HG03025 (cell line): ENCODE results near the gene PERM1.
"Not testable (repeated sequence)": the region's sequence is repeated elsewhere in the genome, so short reads cannot be mapped to it uniquely, and the experiment has no call there.

Source experiments
- ATAC-seq: cut with Tn5 transposase; IDR thresholded peaks from one replicate; pipeline ENCODE4 v1.9.1; 2021; ENCODE audit warnings: mild to moderate bottlenecking, moderate library complexity; ENCODE audit not compliant: unreplicated experiment, low FRiP score

PERM1 gene, protein sequence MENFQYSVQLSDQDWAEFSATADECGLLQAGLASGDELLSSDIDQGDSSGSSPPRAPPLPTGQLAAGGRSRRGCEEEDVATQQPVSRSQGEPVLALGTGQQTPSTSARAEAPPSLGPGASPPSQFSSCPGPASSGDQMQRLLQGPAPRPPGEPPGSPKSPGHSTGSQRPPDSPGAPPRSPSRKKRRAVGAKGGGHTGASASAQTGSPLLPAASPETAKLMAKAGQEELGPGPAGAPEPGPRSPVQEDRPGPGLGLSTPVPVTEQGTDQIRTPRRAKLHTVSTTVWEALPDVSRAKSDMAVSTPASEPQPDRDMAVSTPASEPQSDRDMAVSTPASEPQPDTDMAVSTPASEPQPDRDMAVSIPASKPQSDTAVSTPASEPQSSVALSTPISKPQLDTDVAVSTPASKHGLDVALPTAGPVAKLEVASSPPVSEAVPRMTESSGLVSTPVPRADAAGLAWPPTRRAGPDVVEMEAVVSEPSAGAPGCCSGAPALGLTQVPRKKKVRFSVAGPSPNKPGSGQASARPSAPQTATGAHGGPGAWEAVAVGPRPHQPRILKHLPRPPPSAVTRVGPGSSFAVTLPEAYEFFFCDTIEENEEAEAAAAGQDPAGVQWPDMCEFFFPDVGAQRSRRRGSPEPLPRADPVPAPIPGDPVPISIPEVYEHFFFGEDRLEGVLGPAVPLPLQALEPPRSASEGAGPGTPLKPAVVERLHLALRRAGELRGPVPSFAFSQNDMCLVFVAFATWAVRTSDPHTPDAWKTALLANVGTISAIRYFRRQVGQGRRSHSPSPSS

DNA sequence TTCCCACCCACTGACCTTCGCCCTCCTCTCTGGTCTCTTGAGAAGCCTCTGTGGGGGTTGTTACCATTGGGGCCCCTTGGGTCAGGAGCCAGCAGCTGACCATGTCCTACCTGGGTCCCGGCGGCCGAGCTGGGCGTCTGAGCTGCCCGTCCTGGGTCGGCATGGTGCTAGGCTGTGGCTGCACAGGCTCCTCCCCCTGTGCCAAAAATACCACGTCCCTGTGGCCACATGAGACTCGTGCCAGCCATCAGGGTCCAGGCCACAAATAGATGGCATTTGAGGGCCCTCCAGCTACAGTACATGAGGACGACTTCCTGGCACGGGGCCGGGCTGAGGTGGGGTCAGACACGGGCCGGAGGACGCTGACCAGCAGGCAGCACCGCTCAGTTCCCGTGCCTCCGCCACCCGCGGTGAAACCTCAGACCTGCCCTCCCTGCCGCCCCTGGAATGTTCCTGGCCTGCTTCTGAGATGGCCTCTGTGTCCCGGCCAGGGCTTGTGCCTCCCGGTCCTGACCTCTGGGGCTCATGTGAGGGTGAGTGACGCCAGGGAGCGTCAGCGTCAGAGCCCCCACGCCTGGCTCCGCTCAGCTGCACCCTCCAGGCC lies at the start of gene PERM1:
PERM1 (minus strand) TSS at position 139 of the 604 bp plus-strand sequence. CDS start 1,064 bp downstream, outside the sequence.
- ATAC-seq: no peak

GRCh38 chr1:1030867-1031658 lies 49.2 kb upstream of the PERM1 start:
- not testable (repeated sequence) for ATAC-seq

DNA sequence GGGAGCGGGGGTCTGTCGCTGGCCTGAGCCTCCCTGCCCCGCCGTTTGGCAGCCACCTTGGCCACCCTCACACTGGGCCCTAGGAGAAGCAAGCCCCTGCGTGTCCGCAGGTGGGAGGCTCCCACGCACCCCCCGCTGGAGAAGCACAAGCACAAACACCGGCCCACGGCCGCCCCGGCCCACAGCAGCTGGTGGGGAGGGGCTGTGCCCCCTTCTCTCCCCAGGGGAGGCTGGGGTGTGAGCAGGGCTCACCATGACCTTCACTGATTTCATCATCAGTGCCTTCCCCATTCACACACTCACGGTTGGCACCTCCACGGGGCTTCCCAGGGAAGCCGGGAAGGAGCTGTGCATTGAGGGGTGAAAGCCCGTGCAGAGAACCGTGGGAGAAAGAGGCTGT lies 45.9 kb upstream of the PERM1 start:
- no peak for ATAC-seq

- ATAC-seq: no peak
These were observed 44.9 kb upstream of the PERM1 start for GRCh38 chr1:1026599-1027413.

GRCh38 chr1:1025730-1026129 lies 43.8 kb upstream of the PERM1 start:
- ATAC-seq: no peak

GRCh38 chr1:1024771-1025699 lies 43.1 kb upstream of the PERM1 start:
- no peak for ATAC-seq

GRCh38 chr1:1024149-1024770 lies 42.4 kb upstream of the PERM1 start:
- ATAC-seq: no peak

- ATAC-seq: no peak
These were observed 41.8 kb upstream of the PERM1 start for GRCh38 chr1:1023700-1024099.

- no peak for ATAC-seq
These were observed 40.6 kb upstream of the PERM1 start for GRCh38 chr1:1022302-1023009.

DNA sequence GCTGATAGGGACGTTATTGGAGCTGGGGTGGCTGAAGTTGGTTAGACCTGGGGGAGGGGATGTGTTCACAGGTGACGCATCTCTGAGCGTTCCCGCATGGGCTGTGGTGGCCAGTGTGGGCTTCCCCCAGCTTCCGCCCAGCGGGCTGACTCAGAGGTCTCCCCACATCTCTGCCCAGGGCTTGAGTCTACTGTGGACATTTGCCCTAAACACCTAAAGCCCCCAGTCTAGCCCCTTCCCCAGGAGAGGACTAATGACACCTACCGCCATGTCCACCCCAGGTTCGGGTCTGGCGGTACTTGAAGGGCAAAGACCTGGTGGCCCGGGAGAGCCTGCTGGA lies 40.0 kb upstream of the PERM1 start:
- no peak for ATAC-seq

DNA sequence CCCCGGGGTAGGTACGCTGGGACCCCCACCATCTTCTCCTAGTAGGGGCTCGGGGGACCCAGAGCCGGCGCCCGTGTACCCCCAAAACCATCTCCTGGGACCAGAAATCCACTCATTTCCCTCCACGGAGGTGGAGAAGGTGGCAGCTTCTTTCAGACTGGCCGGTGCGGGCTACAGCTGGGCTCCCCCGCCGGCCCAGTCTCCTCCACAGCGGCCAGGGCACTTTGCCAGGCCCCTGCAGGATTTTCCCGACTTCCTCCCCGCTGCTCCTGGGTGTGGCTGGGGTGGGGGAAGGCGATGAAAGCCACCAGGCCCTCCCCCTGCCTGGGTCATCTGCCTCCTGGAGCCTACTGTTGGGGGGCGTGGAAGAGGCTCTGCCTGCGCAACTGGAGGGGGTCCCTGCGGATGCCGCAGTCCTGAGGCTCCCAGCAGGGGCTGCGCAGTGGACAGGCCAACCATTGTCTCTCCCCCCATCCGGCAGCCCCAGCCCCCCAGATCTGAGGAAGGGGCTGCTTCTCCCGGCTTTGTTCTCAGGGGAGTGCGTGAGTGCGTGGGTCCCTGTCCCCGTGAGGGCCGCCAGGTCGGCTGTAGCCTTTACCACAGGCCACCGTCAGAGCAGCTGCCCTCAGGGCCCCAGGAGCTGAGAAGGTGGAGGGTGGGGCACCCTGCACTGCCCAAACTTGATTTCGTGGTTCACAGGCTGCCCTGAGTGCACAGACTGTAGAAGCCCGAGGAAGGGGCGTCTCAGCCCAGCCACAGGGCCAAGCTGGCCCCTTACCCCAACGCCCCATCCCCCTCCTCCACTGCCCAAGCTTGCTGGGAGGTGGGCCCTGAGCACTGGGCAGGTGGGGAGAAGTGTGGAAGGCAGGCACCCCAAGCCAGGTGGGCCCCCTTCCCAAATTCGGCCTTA lies 39.4 kb upstream of the PERM1 start:
- no peak for ATAC-seq

DNA sequence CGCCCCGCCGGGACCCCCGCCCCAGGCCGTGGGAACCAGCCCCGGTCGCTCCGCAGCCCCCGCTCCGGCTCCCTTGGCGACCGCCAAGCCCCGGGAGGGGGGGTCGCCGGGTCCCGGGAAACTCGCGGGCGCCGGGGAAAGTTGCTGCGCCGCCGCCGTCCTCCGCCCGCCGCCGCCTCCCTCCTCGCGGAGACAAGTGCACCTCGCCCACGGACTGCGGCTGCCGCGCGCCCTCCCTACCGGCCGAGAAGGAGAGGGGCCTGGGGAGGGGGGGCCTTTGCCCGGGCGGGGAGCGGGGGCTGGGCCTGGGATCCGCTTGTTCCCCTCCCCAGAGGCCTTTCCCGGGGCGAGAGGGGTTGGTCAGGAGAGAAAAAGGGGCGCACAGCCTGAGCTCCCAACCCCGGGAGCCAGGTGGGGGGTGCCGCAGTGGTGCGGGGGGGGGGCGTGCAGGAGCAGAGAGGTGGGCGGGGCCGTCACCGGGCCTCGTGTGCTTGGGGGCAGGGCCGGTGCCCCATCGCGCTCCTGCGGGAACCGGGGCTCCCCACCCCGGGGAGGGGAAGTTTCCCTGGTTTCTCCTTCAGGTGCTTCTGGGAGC lies 38.6 kb upstream of the PERM1 start:
- ATAC-seq: no peak

GRCh38 chr1:1020000-1020404 lies 38.1 kb upstream of the PERM1 start, which contains the start of gene AGRN:
Gene AGRN (plus strand): TSS chr1:1020120. CDS start chr1:1020173, 53 bp downstream.
- ATAC-seq: peak; percentile 28

DNA sequence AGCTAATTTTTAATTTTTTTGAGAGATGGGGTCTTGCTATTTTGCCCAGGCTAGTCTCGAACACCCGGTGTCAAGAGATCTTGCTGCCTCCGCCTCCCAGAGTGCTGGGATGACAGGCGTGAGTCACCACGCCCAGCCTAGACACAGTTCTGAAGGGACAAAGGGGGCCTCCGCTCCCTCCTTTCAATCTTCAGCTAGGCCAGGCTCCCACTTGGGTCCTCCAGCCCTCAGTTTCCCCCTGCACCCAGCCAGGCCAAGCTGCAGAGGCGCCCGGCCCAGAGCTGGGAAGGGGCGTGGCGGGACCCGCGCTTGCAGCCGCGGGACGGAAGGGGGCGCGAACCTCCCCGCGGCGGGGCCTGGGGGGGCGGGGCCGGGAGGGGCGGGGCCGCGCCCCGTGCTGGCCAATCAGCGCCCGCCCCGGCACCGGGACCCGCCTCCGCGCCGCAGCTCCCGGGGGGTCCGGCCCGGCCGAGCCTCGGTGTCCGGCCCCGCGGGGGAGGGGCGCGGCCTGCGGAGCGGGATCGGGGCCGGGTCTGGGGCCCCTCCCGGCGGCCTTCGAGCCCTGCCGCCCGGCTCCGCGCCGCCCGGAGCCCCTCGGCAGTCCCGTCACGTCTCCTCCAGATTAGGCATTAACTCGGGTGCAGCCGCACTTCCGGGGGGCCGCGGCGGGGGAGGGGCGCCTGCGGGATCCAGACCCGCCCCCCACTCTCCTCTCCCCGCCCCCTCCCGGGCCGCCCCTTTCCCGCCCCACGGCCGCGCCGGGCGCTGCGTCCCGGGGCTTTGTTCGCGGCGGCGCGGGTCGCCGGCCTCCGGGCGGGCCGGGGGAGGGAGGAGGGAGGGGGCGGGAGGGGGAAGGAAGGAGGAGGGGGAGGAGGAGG lies 37.5 kb upstream of the PERM1 start:
- peak; percentile 65 for ATAC-seq

DNA sequence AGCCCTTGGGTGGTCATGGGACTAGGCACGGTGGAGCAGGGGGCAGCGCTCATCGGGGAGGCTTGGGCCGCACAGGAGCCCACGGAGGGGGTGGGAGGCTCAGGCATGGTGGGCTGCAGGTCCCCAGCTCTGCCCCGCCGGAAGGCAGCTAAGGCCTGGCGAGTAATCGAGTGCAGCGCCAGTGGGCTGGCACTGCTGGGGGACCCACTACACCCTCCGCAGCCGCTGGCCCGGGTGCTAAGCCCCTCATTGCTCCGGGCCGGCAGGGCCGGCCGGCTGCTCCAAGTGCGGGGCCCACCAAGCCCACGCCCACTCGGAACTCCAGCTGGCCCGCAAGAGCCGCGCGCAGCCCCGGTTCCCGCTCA lies 36.4 kb upstream of the PERM1 start:
- ATAC-seq: not testable (repeated sequence)
